ENCODE results near the gene TMEM147. TPM values are rescaled to one million over a fixed set of nuclear protein-coding genes. Genes with fewer than 3 reads are reported as not detected.

Gene TMEM147
- polyA plus RNA-seq, 2 of the 4 experiments (the other 2 are of a cell fraction) = 282 to 335 TPM

DNA sequence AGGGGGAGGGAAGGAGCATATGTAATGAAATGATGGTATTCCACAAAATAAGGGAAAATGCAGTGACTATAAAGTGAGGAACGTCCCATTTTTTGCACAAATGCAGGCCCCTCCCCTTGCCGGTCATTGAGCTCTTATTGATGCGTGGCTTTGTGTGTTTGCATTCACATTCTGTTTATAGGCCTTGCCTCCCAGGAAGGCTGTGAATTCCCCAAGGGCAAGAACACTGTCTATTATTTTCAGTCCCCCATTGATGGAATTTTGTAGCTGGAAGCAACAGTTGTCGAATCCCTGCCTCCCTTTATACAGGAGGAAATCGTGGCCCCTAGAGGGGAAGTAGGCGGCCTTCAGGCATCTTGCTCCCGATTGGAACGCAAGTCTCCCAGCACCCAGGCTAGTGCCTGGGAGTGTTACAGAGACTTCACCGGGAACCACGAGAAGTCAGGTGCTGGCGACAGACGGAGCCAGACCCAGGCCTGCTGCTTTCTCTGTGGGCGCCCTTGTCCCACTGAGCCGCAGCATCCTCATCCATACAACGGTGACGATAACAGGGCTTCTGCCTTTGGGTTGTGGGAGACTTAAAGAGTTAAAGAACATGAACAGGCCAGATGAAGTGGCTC is 24.2 kb upstream of the TMEM147 start:
- ChIA-PET POLR2A (interaction anchor here (0.5 kb wide), 1 partner anchor 186 kb away, joined by 3 read pairs; no protein-coding TSS in a partner anchor), CTCF (interaction anchor here (0.8 to 7.5 kb wide), 6 partner anchors 7 to 168 kb away, joined by 3 to 80 read pairs (median 13); no protein-coding TSS in a partner anchor)
- no peak for DNase-seq (ENCODE audit: low read depth in 1 of 2, low spot score in 1 of 2)
- Histone ChIP-seq H3K27ac (no peak overlapping the region), H3K4me2 (no peak overlapping the region), H3K4me3 (no peak overlapping the region), H3K9me3 (no peaks in the 10 kb centered on the region), H3K4me1 (peaks cover 15% of the 10 kb centered on the region)
- FAIRE-seq = peak; percentile 61
- ATAC-seq = no peak
- 81% methylated on average over 16 of the region's 16 CpGs for WGBS (ENCODE audit: missing lambda C conversion rate)
- TF ChIP-seq, protein P1, sequence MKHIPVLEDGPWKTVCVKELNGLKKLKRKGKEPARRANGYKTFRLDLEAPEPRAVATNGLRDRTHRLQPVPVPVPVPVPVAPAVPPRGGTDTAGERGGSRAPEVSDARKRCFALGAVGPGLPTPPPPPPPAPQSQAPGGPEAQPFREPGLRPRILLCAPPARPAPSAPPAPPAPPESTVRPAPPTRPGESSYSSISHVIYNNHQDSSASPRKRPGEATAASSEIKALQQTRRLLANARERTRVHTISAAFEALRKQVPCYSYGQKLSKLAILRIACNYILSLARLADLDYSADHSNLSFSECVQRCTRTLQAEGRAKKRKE (CRISPR knock-in tag; IDR thresholded peaks at IDR 0.05; ENCODE audit: low read depth) = no peak
- TF ChIP-seq ZSCAN20 (CRISPR knock-in tag; IDR thresholded peaks at IDR 0.05) (no peak), SMC3 (IDR thresholded peaks at IDR 0.05) (no peak), PHF8 (IDR thresholded peaks at IDR 0.05; ENCODE audit: borderline replicate concordance, low read depth) (no peak), RNF2 (IDR thresholded peaks at IDR 0.05; ENCODE audit: borderline replicate concordance, low read depth) (no peak), HEYL (CRISPR knock-in tag; IDR thresholded peaks at IDR 0.05) (no peak), ESRRA (IDR thresholded peaks at IDR 0.05; ENCODE audit: borderline replicate concordance, low read length) (no peak)

DNA sequence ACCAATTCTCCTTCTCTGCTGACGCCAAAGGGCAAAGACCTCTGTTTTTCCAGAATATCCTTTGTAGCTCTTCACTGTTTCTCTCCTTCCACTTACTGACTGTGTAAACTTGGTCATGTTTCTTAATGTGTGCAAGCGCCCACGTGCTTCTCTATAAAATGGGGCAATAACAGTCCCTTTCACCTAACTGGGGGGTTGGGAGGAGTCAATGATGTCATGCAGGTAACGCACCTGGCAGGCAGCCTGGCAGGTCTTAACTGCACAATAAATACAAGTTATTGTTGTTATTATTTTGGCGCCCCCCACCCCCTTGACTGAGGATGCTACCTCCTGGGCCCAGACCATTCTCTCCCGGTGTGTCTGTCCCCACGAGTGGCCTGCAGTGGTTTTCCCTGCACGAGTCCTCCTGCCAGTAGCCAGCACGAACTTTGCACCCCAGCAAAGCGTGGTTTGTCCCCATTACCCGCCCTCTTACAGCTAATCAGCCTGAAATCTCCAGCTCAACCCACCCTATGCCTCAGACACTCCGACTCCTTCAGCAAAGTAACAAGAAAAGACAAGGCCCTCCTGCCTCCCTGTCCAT is 22.6 kb upstream of the TMEM147 start:
- no peaks in the 10 kb centered on the region for H3K9me3 ChIP-seq
- no peak overlapping the region for H3K4me3 ChIP-seq
- no peak overlapping the region for H3K27ac ChIP-seq
- WGBS (ENCODE audit: missing lambda C conversion rate) = 62% methylated on average over 12 of the region's 12 CpGs
- H3K4me2 ChIP-seq = no peak overlapping the region
- DNase-seq (ENCODE audit: low read depth in 1 of 2, low spot score in 1 of 2) (no peak), ATAC-seq (no peak), FAIRE-seq (no peak)
- TF ChIP-seq FOXS1 (CRISPR knock-in tag; IDR thresholded peaks at IDR 0.05) (no peak), FOSB (CRISPR knock-in tag; IDR thresholded peaks at IDR 0.05) (no peak), KDM1A (IDR thresholded peaks at IDR 0.05; ENCODE audit: low read depth) (no peak)
- H3K4me1 ChIP-seq = peaks cover 15% of the 10 kb centered on the region
- POLR2A ChIA-PET = interaction anchor here (0.5 kb wide), 1 partner anchor 81 kb away, joined by 7 read pairs; no protein-coding TSS in a partner anchor
- CTCF ChIA-PET = interaction anchor here (1.0 to 7.5 kb wide), 6 partner anchors 13 to 170 kb away, joined by 3 to 80 read pairs (median 14); no protein-coding TSS in a partner anchor

GRCh38 chr19:35524181-35524837 is 21.1 kb upstream of the TMEM147 start:
- H3K9me3 ChIP-seq = no peaks in the 10 kb centered on the region
- TF ChIP-seq HES2 (IDR thresholded peaks at IDR 0.05) = no peak
- TF ChIP-seq CHD2 (IDR thresholded peaks at IDR 0.05; ENCODE audit: low read length, partially characterized antibody) = no peak
- no peak for TF ChIP-seq REST (IDR thresholded peaks at IDR 0.05)
- no peak for TF ChIP-seq TFCP2L1 (CRISPR knock-in tag; IDR thresholded peaks at IDR 0.05)
- TF ChIP-seq, protein P1 (CRISPR knock-in tag; IDR thresholded peaks at IDR 0.05; ENCODE audit: low read depth) = no peak
- TF ChIP-seq, protein P2, sequence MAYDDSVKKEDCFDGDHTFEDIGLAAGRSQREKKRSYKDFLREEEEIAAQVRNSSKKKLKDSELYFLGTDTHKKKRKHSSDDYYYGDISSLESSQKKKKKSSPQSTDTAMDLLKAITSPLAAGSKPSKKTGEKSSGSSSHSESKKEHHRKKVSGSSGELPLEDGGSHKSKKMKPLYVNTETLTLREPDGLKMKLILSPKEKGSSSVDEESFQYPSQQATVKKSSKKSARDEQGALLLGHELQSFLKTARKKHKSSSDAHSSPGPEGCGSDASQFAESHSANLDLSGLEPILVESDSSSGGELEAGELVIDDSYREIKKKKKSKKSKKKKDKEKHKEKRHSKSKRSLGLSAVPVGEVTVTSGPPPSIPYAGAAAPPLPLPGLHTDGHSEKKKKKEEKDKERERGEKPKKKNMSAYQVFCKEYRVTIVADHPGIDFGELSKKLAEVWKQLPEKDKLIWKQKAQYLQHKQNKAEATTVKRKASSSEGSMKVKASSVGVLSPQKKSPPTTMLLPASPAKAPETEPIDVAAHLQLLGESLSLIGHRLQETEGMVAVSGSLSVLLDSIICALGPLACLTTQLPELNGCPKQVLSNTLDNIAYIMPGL (CRISPR knock-in tag; IDR thresholded peaks at IDR 0.05; ENCODE audit: borderline replicate concordance) = no peak
- H3K27ac ChIP-seq = no peak overlapping the region
- H3K4me3 ChIP-seq = no peak overlapping the region
- peaks cover 9% of the 10 kb centered on the region; the same call in 2 of the 3 replicates for H3K4me1 ChIP-seq
- ChIA-PET POLR2A (no interaction called here), CTCF (interaction anchor here (0.9 to 7.5 kb wide), 7 partner anchors 9 to 172 kb away, joined by 3 to 80 read pairs (median 6); partner anchors contain the start of gene GAPDHS)
- no peak for FAIRE-seq
- 60% methylated on average over 11 of the region's 11 CpGs for WGBS (ENCODE audit: missing lambda C conversion rate)
- H3K4me2 ChIP-seq = no peak overlapping the region
- DNase-seq (ENCODE audit: low read depth in 1 of 2, low spot score in 1 of 2) = no peak
- no peak; a peak in 1 of 6 replicates for ATAC-seq
